CD4-positive, alpha-beta T cell treated with Interleukin-2 at 100 ng/mL for 4 hours (primary cell): ENCODE data around the gene HERC4.

Experiments
- DNase-seq: peaks from one replicate; pipeline ENCODE4 v3.0.0-alpha.2; 2020; ENCODE audit warnings: low spot score

HERC4 gene

GRCh38 chr10:67875340-67876238 is 199.5 kb downstream of the HERC4 start:
- no peak for DNase-seq
